Measurements from ENCODE around the gene RGS9BP. TPM values are rescaled to one million over a fixed set of nuclear protein-coding genes. Genes with fewer than 3 reads are reported as not detected.

RGS9BP gene
- total RNA-seq, 6 donors from 2014 or later = 2.2 to 9.4 (median 6.0) TPM

DNA sequence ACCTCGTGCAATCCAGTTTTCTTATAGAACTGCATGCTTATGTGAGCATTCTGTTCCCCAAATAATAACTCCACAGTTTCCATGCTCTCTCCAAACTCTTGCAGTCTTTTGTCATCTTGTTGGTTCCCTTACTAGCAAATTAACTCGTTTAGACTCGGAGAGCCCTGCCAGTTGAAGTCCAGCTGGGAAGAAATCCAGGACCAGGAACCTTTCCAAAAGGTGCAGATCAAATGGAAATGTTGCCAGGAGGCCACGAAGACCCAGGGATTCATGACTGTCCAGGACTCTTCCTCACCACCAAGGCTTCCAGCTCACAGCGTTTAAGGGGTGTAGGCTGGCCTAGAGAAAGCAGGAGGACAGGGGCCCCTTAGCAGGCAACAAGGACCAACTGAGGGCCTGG lies 41.8 kb downstream of the RGS9BP start:
- Histone ChIP-seq H3K4me1 (no peaks in the 10 kb centered on the region), H3K36me3 (peaks cover 0 to 29% (median 4%) of the 10 kb centered on the region in 4 donors), H3K4me3 (no peak overlapping the region), H3K27me3 (no peaks in the 10 kb centered on the region), H3K27ac (no peak overlapping the region), H3K9me3 (peaks cover 0 to 3% (median 0%) of the 10 kb centered on the region in 4 donors)
- WGBS, 2 donors = 66 to 90% methylated on average over 5 of the region's 5 CpGs
- ATAC-seq (ENCODE audit: low FRiP score in 2 of 2) = no peak
- no peak for DNase-seq
- no peak for TF ChIP-seq EP300 (IDR thresholded peaks at IDR 0.05)
- TF ChIP-seq, protein P1, sequence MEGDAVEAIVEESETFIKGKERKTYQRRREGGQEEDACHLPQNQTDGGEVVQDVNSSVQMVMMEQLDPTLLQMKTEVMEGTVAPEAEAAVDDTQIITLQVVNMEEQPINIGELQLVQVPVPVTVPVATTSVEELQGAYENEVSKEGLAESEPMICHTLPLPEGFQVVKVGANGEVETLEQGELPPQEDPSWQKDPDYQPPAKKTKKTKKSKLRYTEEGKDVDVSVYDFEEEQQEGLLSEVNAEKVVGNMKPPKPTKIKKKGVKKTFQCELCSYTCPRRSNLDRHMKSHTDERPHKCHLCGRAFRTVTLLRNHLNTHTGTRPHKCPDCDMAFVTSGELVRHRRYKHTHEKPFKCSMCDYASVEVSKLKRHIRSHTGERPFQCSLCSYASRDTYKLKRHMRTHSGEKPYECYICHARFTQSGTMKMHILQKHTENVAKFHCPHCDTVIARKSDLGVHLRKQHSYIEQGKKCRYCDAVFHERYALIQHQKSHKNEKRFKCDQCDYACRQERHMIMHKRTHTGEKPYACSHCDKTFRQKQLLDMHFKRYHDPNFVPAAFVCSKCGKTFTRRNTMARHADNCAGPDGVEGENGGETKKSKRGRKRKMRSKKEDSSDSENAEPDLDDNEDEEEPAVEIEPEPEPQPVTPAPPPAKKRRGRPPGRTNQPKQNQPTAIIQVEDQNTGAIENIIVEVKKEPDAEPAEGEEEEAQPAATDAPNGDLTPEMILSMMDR (IDR thresholded peaks at IDR 0.05) = no peak
- no peak for TF ChIP-seq POLR2AphosphoS5 (IDR thresholded peaks at IDR 0.05)
- TF ChIP-seq POLR2A (IDR thresholded peaks at IDR 0.05) = no peak

DNA sequence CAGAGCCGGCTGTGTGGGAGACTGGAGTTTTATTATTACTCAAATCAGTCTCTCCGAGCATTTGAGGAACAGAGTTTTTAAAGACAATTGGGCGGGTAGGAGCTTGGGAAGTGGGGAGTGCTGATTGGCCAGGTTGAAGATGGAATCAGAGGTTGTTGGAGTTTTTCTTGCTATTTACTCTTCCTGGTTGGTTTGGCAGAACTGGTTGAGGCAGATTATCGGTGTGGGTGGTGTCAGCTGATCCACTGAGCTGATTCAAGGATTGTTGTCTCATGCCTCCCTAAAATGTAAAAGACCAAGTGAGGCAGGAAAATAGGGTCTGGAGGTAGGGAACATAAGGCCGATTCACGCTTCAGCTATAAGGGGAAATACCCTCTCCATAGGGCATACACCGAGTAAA lies 42.6 kb downstream of the RGS9BP start:
- TF ChIP-seq POLR2A (IDR thresholded peaks at IDR 0.05) (no peak), EP300 (IDR thresholded peaks at IDR 0.05) (no peak), POLR2AphosphoS5 (IDR thresholded peaks at IDR 0.05) (no peak)
- TF ChIP-seq, protein P1 (IDR thresholded peaks at IDR 0.05) = no peak
- Histone ChIP-seq H3K27me3 (no peaks in the 10 kb centered on the region), H3K36me3 (peaks cover 0 to 21% (median 4%) of the 10 kb centered on the region in 4 donors), H3K27ac (no peak overlapping the region), H3K9me3 (peaks cover 0 to 3% (median 0%) of the 10 kb centered on the region in 4 donors), H3K4me1 (no peaks in the 10 kb centered on the region), H3K4me3 (no peak overlapping the region)
- no peak for ATAC-seq (ENCODE audit: low FRiP score in 2 of 2)
- WGBS, 2 donors = 85 to 87% methylated on average over 7 of the region's 7 CpGs
- DNase-seq = no peak

DNA sequence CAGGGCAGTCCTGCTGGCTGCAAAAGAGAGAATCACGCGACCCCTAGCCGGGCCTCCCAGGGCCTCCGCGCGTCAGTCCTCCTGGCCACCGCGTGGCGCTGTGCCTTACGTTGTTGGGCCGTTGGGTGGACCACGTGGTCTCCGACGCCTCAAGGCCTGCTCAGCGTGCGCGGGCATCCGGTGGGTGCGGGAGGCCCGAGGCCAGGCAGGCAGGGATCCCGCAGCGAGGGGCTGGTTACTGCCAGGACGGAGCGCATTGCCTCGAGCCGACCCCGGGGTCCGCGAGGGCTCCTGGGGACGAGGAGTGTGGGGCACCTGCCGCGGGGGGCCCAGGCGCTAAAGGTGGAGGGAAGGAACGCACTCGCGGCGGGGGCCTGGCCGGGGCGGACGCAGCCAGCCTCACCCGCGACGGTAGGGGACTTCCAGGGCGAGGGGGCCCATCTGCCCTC lies 44.0 kb downstream of the RGS9BP start, which contains the start of gene TDRD12:
Gene TDRD12 (plus strand): TSS at position 157 of the 449 bp plus-strand sequence. CDS start 306 bp downstream, outside the sequence.
- no peaks in the 10 kb centered on the region for H3K4me1 ChIP-seq
- H3K27me3 ChIP-seq = no peaks in the 10 kb centered on the region
- no peak within 1 kb of the TSS for H3K4me3 ChIP-seq
- peaks cover 0 to 3% (median 0%) of the 10 kb centered on the region in 4 donors for H3K9me3 ChIP-seq
- H3K36me3 ChIP-seq = peaks cover 0 to 7% (median 3%) of the 10 kb centered on the region in 4 donors
- 89 to 97% methylated on average over 28 to 44 of the region's 44 CpGs for whole genome bisulfite sequencing, 2 donors
- TF ChIP-seq POLR2AphosphoS5 (IDR thresholded peaks at IDR 0.05) (no peak), POLR2A (IDR thresholded peaks at IDR 0.05) (no peak), EP300 (IDR thresholded peaks at IDR 0.05) (no peak)
- TF ChIP-seq, protein P1 (IDR thresholded peaks at IDR 0.05) = no peak
- no peak within 1 kb of the TSS for H3K27ac ChIP-seq
- ATAC-seq (ENCODE audit: low FRiP score in 2 of 2) = peak in 1 of 2 donors; percentile 54
- DNase-seq = peak in 1 of 2 donors; percentile 82

DNA sequence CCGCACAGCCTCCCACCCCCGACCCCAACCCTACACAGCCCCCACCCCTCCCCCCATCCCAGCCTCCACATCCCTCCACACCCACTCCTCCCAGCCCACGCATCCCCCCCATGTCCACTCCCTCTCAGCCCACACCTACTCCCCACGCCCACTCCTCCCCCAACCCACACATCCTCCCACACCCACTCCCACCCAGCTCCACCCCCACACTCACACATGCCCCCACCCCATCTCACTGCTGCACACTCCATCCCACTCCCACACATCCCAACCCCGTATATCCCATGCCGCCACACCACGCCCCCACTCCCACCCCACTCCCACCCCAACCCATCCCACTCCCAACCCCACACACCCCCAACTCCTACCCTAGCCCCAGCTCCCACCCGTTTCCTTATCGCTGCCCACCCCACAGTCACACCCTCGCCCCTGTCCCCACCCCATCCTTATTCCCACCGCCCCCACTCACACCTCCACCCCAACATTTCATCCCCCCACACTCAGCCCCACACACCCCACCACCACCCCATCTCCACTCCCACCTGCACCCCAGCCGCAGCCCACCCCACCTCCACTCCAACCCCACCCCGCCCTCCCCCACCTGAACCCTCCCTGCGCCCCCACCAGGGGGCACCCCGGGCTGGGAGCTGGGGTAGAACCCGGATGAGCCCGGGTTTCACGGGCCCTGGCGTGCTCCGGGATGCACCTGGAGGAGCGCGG lies 44.7 kb downstream of the RGS9BP start:
- no peak overlapping the region for H3K4me3 ChIP-seq
- peaks cover 0 to 3% (median 0%) of the 10 kb centered on the region in 4 donors for H3K9me3 ChIP-seq
- ATAC-seq (ENCODE audit: low FRiP score in 2 of 2) (no peak), DNase-seq (no peak)
- H3K27me3 ChIP-seq = no peaks in the 10 kb centered on the region
- TF ChIP-seq POLR2A (IDR thresholded peaks at IDR 0.05) (no peak), POLR2AphosphoS5 (IDR thresholded peaks at IDR 0.05) (no peak), EP300 (IDR thresholded peaks at IDR 0.05) (no peak)
- TF ChIP-seq, protein P1 (IDR thresholded peaks at IDR 0.05) = no peak
- no peak overlapping the region for H3K27ac ChIP-seq
- no peaks in the 10 kb centered on the region for H3K4me1 ChIP-seq
- WGBS, 2 donors = 95 to 100% methylated on average over 7 to 15 of the region's 22 CpGs
- H3K36me3 ChIP-seq = peaks cover 0 to 6% (median under 1%) of the 10 kb centered on the region in 4 donors
